Smooth muscle cell (in vitro differentiated cells): ENCODE results near the gene CAPN15. TPM values are rescaled to one million over a fixed set of nuclear protein-coding genes. Genes with fewer than 3 reads are reported as not detected.

Source experiments
- DNase-seq: peaks from one replicate; lab custom pipeline; 2025; ENCODE audit not compliant: unreplicated experiment; lab: John Stamatoyannopoulos, UW
- H2AFZ ChIP-seq: fragments of 200-600 bp; sonication (generic); 2 replicates; pipeline ENCODE4 v1.6.0; 2016; ENCODE audit warnings: antibody characterized with exemption, low read depth, mild to moderate bottlenecking
- H3F3A ChIP-seq: fragments of 200-600 bp; sonication (generic); 2 replicates; pipeline ENCODE4 v1.6.0; 2017; ENCODE audit warnings: antibody characterized with exemption, low read depth
- H3K27ac ChIP-seq: fragments of 200-600 bp; sonication (generic); 2 replicates; pipeline ENCODE4 v1.5.1; 2016; ENCODE audit warnings: low read depth, mild to moderate bottlenecking
- H3K27me3 ChIP-seq: fragments of 200-600 bp; sonication (generic); 2 replicates; pipeline ENCODE4 v1.6.1; 2016; ENCODE audit warnings: low read depth, mild to moderate bottlenecking
- H3K36me3 ChIP-seq: fragments of 200-600 bp; sonication (generic); 2 replicates; pipeline ENCODE4 v1.5.1; 2016; ENCODE audit warnings: low read depth
- H3K4me1 ChIP-seq: fragments of 200-600 bp; sonication (generic); 2 replicates; pipeline ENCODE4 v1.5.1; 2016; ENCODE audit warnings: low read depth
- H3K4me2 ChIP-seq: fragments of 200-600 bp; sonication (generic); 2 replicates; pipeline ENCODE4 v1.6.0; 2016; ENCODE audit warnings: mild to moderate bottlenecking
- H3K4me3 ChIP-seq: fragments of 200-600 bp; sonication (generic); 2 replicates; pipeline ENCODE4 v1.5.1; 2016; ENCODE audit warnings: mild to moderate bottlenecking
- H3K79me2 ChIP-seq: fragments of 200-600 bp; sonication (generic); 2 replicates; pipeline ENCODE4 v1.6.0; 2016; ENCODE audit warnings: low read depth, mild to moderate bottlenecking
- H3K9ac ChIP-seq: fragments of 200-600 bp; sonication (generic); 2 replicates; pipeline ENCODE4 v1.6.0; 2016; ENCODE audit warnings: low read depth
- H3K9me3 ChIP-seq: fragments of 200-600 bp; sonication (generic); replicated peaks from 2 replicates; pipeline ENCODE4 v1.5.1; 2016; ENCODE audit warnings: low read depth
- H4K20me1 ChIP-seq: fragments of 200-600 bp; sonication (generic); 2 replicates; pipeline ENCODE4 v1.6.0; 2016; ENCODE audit warnings: low read depth
- CTCF ChIP-seq: fragments of 200-600 bp; sonication (generic); IDR thresholded peaks from 2 replicates; pipeline ENCODE4 v1.5.1; 2017; ENCODE audit warnings: borderline replicate concordance, mild to moderate bottlenecking, antibody characterized with exemption; ENCODE audit not compliant: insufficient read depth, poor library complexity, severe bottlenecking
- WGBS: methylation state at CpG from one replicate; pipeline ENCODE4 v1.1.7; 2016; ENCODE audit warnings: low lambda C conversion rate; 5-methylcytosine and 5-hydroxymethylcytosine counted together
- polyA plus RNA-seq: library from polyadenylated mRNA; unstranded; fragments of >200 nt; fragmentation: Nextera tagmentation; extraction: Ambion mirVana; gene quantifications from 2 replicates; pipeline ENCODE4 v1.2.1, GENCODE V29; 2016
- total RNA-seq: library from RNA; depleted of rRNA; stranded (reverse); fragments of >200 nt; gene quantifications from 2 replicates; pipeline ENCODE4 v1.2.3, GENCODE V29; 2014

The CAPN15 gene
- total and polyA plus RNA-seq, 2 experiments from 2014 or later = 14.7 to 18.7 TPM

GRCh38 chr16:588639-588888, 61.1 kb downstream of the CAPN15 start:
- peak overlapping the region; percentile 93 for H3K4me3 ChIP-seq
- H3K4me2 ChIP-seq = peak overlapping the region; percentile 84
- H4K20me1 ChIP-seq = peaks cover 33% of the 10 kb centered on the region
- under 1% methylated on average over 16 of the region's 21 CpGs for WGBS
- DNase-seq = no peak
- no peaks in the 10 kb centered on the region for H3K36me3 ChIP-seq
- peak overlapping the region; percentile 97 for H3K27ac ChIP-seq
- no peak for TF ChIP-seq CTCF
- peak overlapping the region; percentile 97 for H3K9ac ChIP-seq
- H3K27me3 ChIP-seq = no peaks in the 10 kb centered on the region
- H3F3A ChIP-seq = no peaks in the 10 kb centered on the region
- peaks cover 34% of the 10 kb centered on the region for H3K79me2 ChIP-seq
- H3K4me1 ChIP-seq = peaks cover 6% of the 10 kb centered on the region
- H2AFZ ChIP-seq = peak overlapping the region; percentile 94
- H3K9me3 ChIP-seq = no peaks in the 10 kb centered on the region

DNA sequence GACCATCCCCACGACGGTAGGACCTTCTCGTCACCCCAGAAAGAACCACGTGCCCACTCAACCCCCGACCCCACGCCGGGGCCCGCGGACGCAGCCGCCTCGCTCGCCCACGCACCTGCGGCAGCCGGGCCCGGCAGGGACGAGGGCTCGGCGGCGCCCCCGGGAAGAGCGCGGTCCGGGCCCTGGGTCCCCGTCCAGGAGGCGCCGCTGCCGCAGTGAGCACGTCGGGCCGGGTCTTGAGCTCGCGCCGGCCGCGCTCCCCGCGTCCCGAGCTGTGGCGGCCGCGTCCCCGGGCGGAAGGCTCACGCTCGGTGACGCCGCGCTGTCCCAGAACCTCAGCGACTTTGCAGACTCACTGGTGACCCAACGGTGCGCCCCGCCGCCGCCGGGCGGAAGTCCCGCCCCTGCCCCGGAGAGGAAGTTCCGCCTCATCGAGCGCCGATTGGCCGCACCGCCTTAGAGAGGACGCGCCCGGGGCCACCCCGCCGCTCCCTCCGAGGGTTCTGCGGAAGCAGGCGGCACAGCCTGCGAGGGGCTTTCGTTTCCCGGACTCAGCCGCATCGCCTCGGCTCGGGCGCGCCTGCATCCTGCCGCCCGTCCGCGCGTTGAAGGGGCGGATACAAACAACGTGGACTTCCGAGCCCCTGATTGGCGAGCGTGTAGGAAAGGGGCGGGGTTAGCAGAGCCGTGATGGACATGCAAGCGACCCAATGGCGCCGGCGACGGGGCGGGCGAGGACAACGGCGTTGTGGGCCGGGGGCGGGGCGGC, 61.6 kb downstream of the CAPN15 start:
- WGBS = under 1% methylated on average over 97 of the region's 107 CpGs
- peak overlapping the region; percentile 97 for H3K27ac ChIP-seq
- peak overlapping the region; percentile 94 for H2AFZ ChIP-seq
- H4K20me1 ChIP-seq = peaks cover 38% of the 10 kb centered on the region
- H3K4me3 ChIP-seq = peak overlapping the region; percentile 93
- no peaks in the 10 kb centered on the region for H3K36me3 ChIP-seq
- no peak for TF ChIP-seq CTCF
- peak overlapping the region; percentile 97 for H3K9ac ChIP-seq
- H3K79me2 ChIP-seq = peaks cover 39% of the 10 kb centered on the region
- H3K4me2 ChIP-seq = peak overlapping the region; percentile 84
- H3F3A ChIP-seq = no peaks in the 10 kb centered on the region
- peaks cover 6% of the 10 kb centered on the region for H3K4me1 ChIP-seq
- H3K9me3 ChIP-seq = no peaks in the 10 kb centered on the region
- H3K27me3 ChIP-seq = no peaks in the 10 kb centered on the region
- DNase-seq = peak; percentile 100

DNA sequence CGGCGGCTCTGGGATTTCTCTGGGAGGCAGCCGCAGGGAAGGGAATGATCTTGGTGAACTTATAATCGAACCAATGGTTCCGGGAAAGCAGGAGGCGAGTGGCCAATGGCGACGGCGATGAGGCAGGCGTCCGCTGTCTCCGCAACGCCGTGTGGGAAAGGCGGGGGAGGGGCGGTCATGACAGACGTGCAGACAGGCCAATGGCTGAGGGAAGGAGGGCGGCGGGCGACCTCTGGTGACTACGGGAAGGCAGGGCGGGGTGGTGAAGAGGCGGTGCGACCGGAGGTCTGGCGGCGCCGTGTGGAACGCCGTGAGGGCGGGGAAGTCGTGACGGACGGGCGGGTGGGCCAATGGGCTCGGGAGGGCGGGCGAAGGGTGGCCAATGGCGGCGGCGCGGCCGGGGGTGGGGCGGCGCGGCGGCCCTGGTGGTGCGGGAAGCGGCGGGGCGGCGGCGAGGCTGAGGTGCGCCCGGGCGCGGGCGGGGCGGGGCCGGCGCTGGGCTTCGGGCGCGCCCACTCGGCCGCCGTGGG, 62.2 kb downstream of the CAPN15 start, which contains the start of gene RAB40C:
RAB40C (plus strand) TSS at position 409 of the 530 bp plus-strand sequence. CDS start 226 bp downstream, outside the sequence.
- Histone ChIP-seq H3K27ac (peak within 1 kb of the TSS; percentile 97), H3K27me3 (no peaks in the 10 kb centered on the region), H4K20me1 (peaks cover 44% of the 10 kb centered on the region), H3K9me3 (no peaks in the 10 kb centered on the region), H3K4me2 (peak within 1 kb of the TSS; percentile 93), H3K4me3 (peak within 1 kb of the TSS; percentile 94), H3K79me2 (peaks cover 46% of the 10 kb centered on the region), H3K9ac (peak within 1 kb of the TSS; percentile 97), H3F3A (no peaks in the 10 kb centered on the region), H3K36me3 (no peaks in the 10 kb centered on the region), H3K4me1 (peaks cover 6% of the 10 kb centered on the region), H2AFZ (peak within 1 kb of the TSS; percentile 94)
- TF ChIP-seq CTCF = no peak
- under 1% methylated on average over 21 of the region's 67 CpGs for WGBS
- peak; percentile 100 for DNase-seq
